Measurements from ENCODE around the gene FBXW7. TPM values are rescaled to one million over a fixed set of nuclear protein-coding genes. Genes with fewer than 3 reads are reported as not detected.

The FBXW7 gene
- total RNA-seq, 2 donors from 2014 or later: 34.5 to 40.5 TPM

DNA sequence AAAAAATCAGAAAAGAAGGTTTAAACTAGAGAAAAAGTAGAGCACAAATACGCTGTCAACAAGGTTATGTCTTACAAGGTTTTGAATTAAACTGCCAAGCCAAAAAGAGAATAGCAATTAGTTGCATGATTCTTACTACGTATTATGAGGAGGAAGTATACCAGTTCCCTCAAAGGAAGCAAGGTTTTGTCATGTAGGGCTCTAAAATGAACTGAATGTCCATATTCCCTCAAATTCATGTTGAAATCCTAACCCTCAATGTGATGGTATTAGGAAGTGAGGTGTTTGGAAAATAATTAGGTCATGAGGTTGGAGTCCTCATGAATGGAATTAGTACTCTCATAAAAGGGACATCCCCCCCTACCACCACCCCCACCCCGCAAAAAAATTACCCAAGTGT lies 201.0 kb downstream of the FBXW7 start:
- WGBS, 2 donors: 58 to 65% methylated on average over 3 of the region's 3 CpGs
- no peak overlapping the region for H3K27ac ChIP-seq
- no peaks in the 10 kb centered on the region for H3K4me1 ChIP-seq
- TF ChIP-seq POLR2A (IDR thresholded peaks at IDR 0.05): no peak
- TF ChIP-seq, protein P1, sequence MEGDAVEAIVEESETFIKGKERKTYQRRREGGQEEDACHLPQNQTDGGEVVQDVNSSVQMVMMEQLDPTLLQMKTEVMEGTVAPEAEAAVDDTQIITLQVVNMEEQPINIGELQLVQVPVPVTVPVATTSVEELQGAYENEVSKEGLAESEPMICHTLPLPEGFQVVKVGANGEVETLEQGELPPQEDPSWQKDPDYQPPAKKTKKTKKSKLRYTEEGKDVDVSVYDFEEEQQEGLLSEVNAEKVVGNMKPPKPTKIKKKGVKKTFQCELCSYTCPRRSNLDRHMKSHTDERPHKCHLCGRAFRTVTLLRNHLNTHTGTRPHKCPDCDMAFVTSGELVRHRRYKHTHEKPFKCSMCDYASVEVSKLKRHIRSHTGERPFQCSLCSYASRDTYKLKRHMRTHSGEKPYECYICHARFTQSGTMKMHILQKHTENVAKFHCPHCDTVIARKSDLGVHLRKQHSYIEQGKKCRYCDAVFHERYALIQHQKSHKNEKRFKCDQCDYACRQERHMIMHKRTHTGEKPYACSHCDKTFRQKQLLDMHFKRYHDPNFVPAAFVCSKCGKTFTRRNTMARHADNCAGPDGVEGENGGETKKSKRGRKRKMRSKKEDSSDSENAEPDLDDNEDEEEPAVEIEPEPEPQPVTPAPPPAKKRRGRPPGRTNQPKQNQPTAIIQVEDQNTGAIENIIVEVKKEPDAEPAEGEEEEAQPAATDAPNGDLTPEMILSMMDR (IDR thresholded peaks at IDR 0.05): no peak
- H3K36me3 ChIP-seq (replicated peaks in 1 of 2; ENCODE audit: insufficient read depth in 1 of 2, low read depth in 2 of 2): peaks cover 0 to 6% of the 10 kb centered on the region in 2 donors
- no peak overlapping the region for H3K4me3 ChIP-seq
- ATAC-seq: no peak
- intact Hi-C loops (cut with DNase I): no loop called here
- no peaks in the 10 kb centered on the region for H3K27me3 ChIP-seq
- no peak for DNase-seq
- H3K9me3 ChIP-seq: no peaks in the 10 kb centered on the region

GRCh38 chr4:152331042-152331441 lies 204.8 kb downstream of the FBXW7 start:
- DNase-seq (no peak), ATAC-seq (no peak)
- H3K4me1 ChIP-seq: no peaks in the 10 kb centered on the region
- H3K27ac ChIP-seq: no peak overlapping the region
- 87% methylated on average over 2 of the region's 2 CpGs for WGBS, 2 donors
- peaks cover 4 to 6% of the 10 kb centered on the region in 2 donors for H3K36me3 ChIP-seq (replicated peaks in 1 of 2; ENCODE audit: insufficient read depth in 1 of 2, low read depth in 2 of 2)
- TF ChIP-seq, protein P1 (IDR thresholded peaks at IDR 0.05): no peak
- no peak for TF ChIP-seq POLR2A (IDR thresholded peaks at IDR 0.05)
- intact Hi-C loops (cut with DNase I): no loop called here
- no peaks in the 10 kb centered on the region for H3K27me3 ChIP-seq
- no peaks in the 10 kb centered on the region for H3K9me3 ChIP-seq
- no peak overlapping the region for H3K4me3 ChIP-seq

- Histone ChIP-seq H3K36me3 (replicated peaks in 1 of 2; ENCODE audit: insufficient read depth in 1 of 2, low read depth in 2 of 2) (peaks cover 4 to 11% of the 10 kb centered on the region in 2 donors), H3K27me3 (no peaks in the 10 kb centered on the region), H3K4me3 (no peak overlapping the region), H3K4me1 (no peaks in the 10 kb centered on the region), H3K27ac (no peak overlapping the region), H3K9me3 (no peaks in the 10 kb centered on the region)
- ATAC-seq: no peak
- DNase-seq: no peak
- TF ChIP-seq POLR2A (IDR thresholded peaks at IDR 0.05): no peak
- TF ChIP-seq, protein P1 (IDR thresholded peaks at IDR 0.05): no peak
- intact Hi-C loops (cut with DNase I): no loop called here
- 74 to 90% methylated on average over 1 of the region's 1 CpG for WGBS, 2 donors
Measured at GRCh38 chr4:152328582-152328981, 207.3 kb downstream of the FBXW7 start.

DNA sequence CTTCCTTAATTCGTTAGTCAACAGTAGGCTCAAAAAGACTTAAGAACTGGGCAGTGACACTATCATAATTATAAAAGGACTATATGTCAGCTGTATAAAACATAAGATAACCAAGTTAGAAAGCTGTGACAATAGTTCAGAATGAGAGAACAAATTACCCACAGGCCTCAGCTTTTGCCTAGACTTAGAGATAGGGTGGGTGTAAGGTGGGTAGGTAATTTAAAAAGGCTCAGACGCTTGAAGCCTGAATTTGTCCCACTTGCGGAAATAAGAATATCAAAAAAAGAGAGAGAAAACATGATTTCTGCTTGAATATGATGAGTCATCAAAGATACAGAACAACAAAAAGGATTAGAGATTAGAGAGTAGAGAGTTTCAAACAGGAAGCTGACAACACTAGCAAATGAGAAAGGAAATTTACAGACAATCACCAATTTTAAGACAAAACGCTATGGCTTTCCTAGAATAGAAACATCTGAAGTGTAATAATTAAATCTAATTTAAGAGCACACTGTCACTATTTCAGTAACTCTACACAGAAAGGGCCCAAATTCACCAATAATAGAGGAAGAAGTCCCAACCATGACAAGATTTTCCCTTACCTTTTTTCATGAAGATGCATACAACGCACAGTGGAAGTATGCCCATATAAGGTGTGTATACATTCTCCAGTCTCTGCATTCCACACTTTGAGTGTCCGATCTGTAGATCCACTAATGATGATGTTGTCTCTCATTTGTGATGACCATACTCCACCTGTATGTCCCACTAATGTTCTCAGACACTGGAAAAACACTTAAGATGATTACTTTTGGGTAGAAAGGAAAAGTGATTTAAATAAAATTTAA lies 208.1 kb downstream of the FBXW7 start:
- intact Hi-C loops (cut with DNase I): no loop called here
- Histone ChIP-seq H3K4me1 (no peaks in the 10 kb centered on the region), H3K27ac (no peak overlapping the region), H3K9me3 (no peaks in the 10 kb centered on the region), H3K36me3 (replicated peaks in 1 of 2; ENCODE audit: insufficient read depth in 1 of 2, low read depth in 2 of 2) (peaks cover 4 to 17% of the 10 kb centered on the region in 2 donors), H3K27me3 (no peaks in the 10 kb centered on the region), H3K4me3 (no peak overlapping the region)
- 90 to 92% methylated on average over 6 of the region's 6 CpGs for WGBS, 2 donors
- no peak for ATAC-seq
- no peak for DNase-seq
- TF ChIP-seq, protein P1 (IDR thresholded peaks at IDR 0.05): no peak
- TF ChIP-seq POLR2A (IDR thresholded peaks at IDR 0.05): no peak

DNA sequence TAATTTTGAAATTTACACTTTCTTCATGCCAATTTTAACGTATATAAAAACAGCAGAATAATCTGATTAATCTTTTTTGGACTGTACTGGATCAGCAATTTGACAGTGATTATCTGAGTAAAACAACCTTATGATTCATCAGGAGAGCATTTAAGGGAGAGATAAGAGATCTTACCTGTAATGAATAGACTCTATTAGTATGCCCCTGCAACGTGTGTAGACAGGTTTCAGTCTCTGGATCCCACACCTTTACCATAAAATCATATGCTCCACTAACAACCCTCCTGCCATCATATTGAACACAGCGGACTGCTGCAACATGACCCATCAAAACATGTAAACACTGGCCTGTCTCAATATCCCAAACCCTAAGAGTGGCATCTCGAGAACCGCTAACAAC lies 210.1 kb downstream of the FBXW7 start:
- Histone ChIP-seq H3K4me3 (no peak overlapping the region), H3K36me3 (replicated peaks in 1 of 2; ENCODE audit: insufficient read depth in 1 of 2, low read depth in 2 of 2) (peaks cover 4 to 14% of the 10 kb centered on the region in 2 donors), H3K9me3 (no peaks in the 10 kb centered on the region), H3K27ac (no peak overlapping the region), H3K4me1 (no peaks in the 10 kb centered on the region), H3K27me3 (no peaks in the 10 kb centered on the region)
- no peak for DNase-seq
- intact Hi-C loops (cut with DNase I): no loop called here
- TF ChIP-seq, protein P1 (IDR thresholded peaks at IDR 0.05): no peak
- TF ChIP-seq POLR2A (IDR thresholded peaks at IDR 0.05): no peak
- ATAC-seq: no peak
- WGBS, 2 donors: 86% methylated on average over 5 of the region's 5 CpGs

All from body of pancreas (tissue), 4 donors.